ENCODE measurements around the gene NDST1. TPM values are rescaled to one million over a fixed set of nuclear protein-coding genes. Genes with fewer than 3 reads are reported as not detected.

Gene NDST1
- total RNA-seq, 4 donors from 2014 or later = 58.3 to 146 (median 72.1) TPM

GRCh38 chr5:150527038-150527437 lies 19.1 kb downstream of the NDST1 start:
- no peaks in the 10 kb centered on the region for H3K9me3 ChIP-seq
- WGBS, 2 donors (ENCODE audit: low coverage in 1 of 2) = 83 to 95% methylated on average over 2 to 4 of the region's 8 CpGs
- H3K27ac ChIP-seq = peak overlapping the region in 3 of 4 donors; percentile 35 to 59 (median 45)
- no peak for ATAC-seq
- no peaks in the 10 kb centered on the region for H3K27me3 ChIP-seq
- no peak overlapping the region for H3K4me3 ChIP-seq
- H3K36me3 ChIP-seq = peaks cover 0 to 24% of the 10 kb centered on the region in 2 donors
- H3K4me1 ChIP-seq = peaks cover 0 to 78% (median 23%) of the 10 kb centered on the region in 3 donors
- no peak for TF ChIP-seq CTCF (IDR thresholded peaks at IDR 0.05)
- no peak for TF ChIP-seq POLR2AphosphoS5 (IDR thresholded peaks at IDR 0.05)
- TF ChIP-seq EP300 (IDR thresholded peaks at IDR 0.05) = no peak
- TF ChIP-seq POLR2A (IDR thresholded peaks at IDR 0.05) = no peak

- 80% methylated on average over 1 of the region's 24 CpGs; no CpG with 5 or more reads in 1 of the 2 donors for WGBS, 2 donors (ENCODE audit: low coverage in 1 of 2)
- Histone ChIP-seq H3K4me3 (no peak overlapping the region), H3K27ac (no peak overlapping the region)
Measured at GRCh38 chr5:150527808-150528207, 19.9 kb downstream of the NDST1 start.

GRCh38 chr5:150528924-150529546 lies 21.1 kb downstream of the NDST1 start:
- peak overlapping the region in 2 of 4 donors; percentile 10 to 32 for H3K27ac ChIP-seq
- H3K4me1 ChIP-seq = peaks cover 0 to 71% (median 14%) of the 10 kb centered on the region in 3 donors
- WGBS, 2 donors (ENCODE audit: low coverage in 1 of 2) = 54 to 55% methylated on average over 2 of the region's 2 CpGs

More at GRCh38 chr5:150527808-150528207, 19.9 kb downstream of the NDST1 start:
- no peaks in the 10 kb centered on the region for H3K27me3 ChIP-seq
- TF ChIP-seq POLR2AphosphoS5 (IDR thresholded peaks at IDR 0.05) (no peak), EP300 (IDR thresholded peaks at IDR 0.05) (no peak), CTCF (IDR thresholded peaks at IDR 0.05) (no peak), POLR2A (IDR thresholded peaks at IDR 0.05) (no peak)
- peaks cover 0 to 75% (median 23%) of the 10 kb centered on the region in 3 donors for H3K4me1 ChIP-seq
- peaks cover 0 to 30% of the 10 kb centered on the region in 2 donors for H3K36me3 ChIP-seq
- ATAC-seq = no peak
- H3K9me3 ChIP-seq = no peaks in the 10 kb centered on the region

GRCh38 chr5:150529555-150529954 lies 21.6 kb downstream of the NDST1 start:
- H3K4me1 ChIP-seq = peaks cover 0 to 66% (median 13%) of the 10 kb centered on the region in 3 donors
- no peak overlapping the region for H3K4me3 ChIP-seq
- peaks cover 0 to 47% of the 10 kb centered on the region in 2 donors for H3K36me3 ChIP-seq

More at GRCh38 chr5:150528924-150529546, 21.1 kb downstream of the NDST1 start:
- TF ChIP-seq CTCF (IDR thresholded peaks at IDR 0.05) = no peak
- TF ChIP-seq EP300 (IDR thresholded peaks at IDR 0.05) = no peak
- no peak for TF ChIP-seq POLR2A (IDR thresholded peaks at IDR 0.05)
- Histone ChIP-seq H3K36me3 (peaks cover 0 to 42% of the 10 kb centered on the region in 2 donors), H3K9me3 (no peaks in the 10 kb centered on the region), H3K27me3 (no peaks in the 10 kb centered on the region), H3K4me3 (no peak overlapping the region)
- no peak for ATAC-seq

More at GRCh38 chr5:150529555-150529954, 21.6 kb downstream of the NDST1 start:
- Histone ChIP-seq H3K27me3 (no peaks in the 10 kb centered on the region), H3K27ac (peak overlapping the region in 3 of 4 donors; percentile 10 to 32 (median 29)), H3K9me3 (no peaks in the 10 kb centered on the region)
- no peak for ATAC-seq
- WGBS, 2 donors (ENCODE audit: low coverage in 1 of 2) = 49 to 56% methylated on average over 4 of the region's 4 CpGs
- no peak for TF ChIP-seq CTCF (IDR thresholded peaks at IDR 0.05)
- no peak for TF ChIP-seq POLR2A (IDR thresholded peaks at IDR 0.05)
- no peak for TF ChIP-seq POLR2AphosphoS5 (IDR thresholded peaks at IDR 0.05)
- TF ChIP-seq EP300 (IDR thresholded peaks at IDR 0.05) = no peak
